Osteocyte (in vitro differentiated cells): ENCODE data around the gene CACNA1H. TPM values are rescaled to one million over a fixed set of nuclear protein-coding genes. Genes with fewer than 3 reads are reported as not detected.

ENCODE experiments used
- DNase-seq: peaks from one replicate; pipeline ENCODE4 v3.0.0; 2021; ENCODE audit warnings: mixed read lengths; ENCODE audit not compliant: unreplicated experiment; ENCODE audit errors: extremely low spot score
- H3K27ac Mint-ChIP-seq: one replicate; pipeline ENCODE4 v1.8.0; 2021; ENCODE audit warnings: mild to moderate bottlenecking, mixed read lengths; ENCODE audit not compliant: unreplicated experiment
- H3K27me3 Mint-ChIP-seq: one replicate; pipeline ENCODE4 v1.8.0; 2021; ENCODE audit warnings: mixed read lengths; ENCODE audit not compliant: unreplicated experiment
- H3K36me3 Mint-ChIP-seq: one replicate; pipeline ENCODE4 v1.8.0; 2021; ENCODE audit warnings: mixed read lengths; ENCODE audit not compliant: unreplicated experiment
- H3K4me1 Mint-ChIP-seq: one replicate; pipeline ENCODE4 v1.8.0; 2021; ENCODE audit warnings: mixed read lengths; ENCODE audit not compliant: unreplicated experiment
- H3K4me3 Mint-ChIP-seq: one replicate; pipeline ENCODE4 v1.8.0; 2021; ENCODE audit warnings: mild to moderate bottlenecking, moderate library complexity, mixed read lengths; ENCODE audit not compliant: unreplicated experiment
- H3K9me3 Mint-ChIP-seq: one replicate; pipeline ENCODE4 v1.8.0; 2021; ENCODE audit warnings: mixed read lengths; ENCODE audit not compliant: unreplicated experiment
- total RNA-seq: library from RNA; stranded (reverse); gene quantifications from 2 replicates; pipeline ENCODE4 v1.2.1, GENCODE V29; 2021
- TF ChIP-seq, protein P1 (sequence below): fragments of 200-600 bp; sonication (generic); IDR thresholded peaks from 2 replicates; pipeline ENCODE4 v1.5.0; 2021; ENCODE audit warnings: antibody characterized with exemption, mild to moderate bottlenecking, moderate library complexity

Gene CACNA1H
- total RNA-seq, 1 donor from 2014 or later: 21.2 TPM

GRCh38 chr16:1260101-1260680 lies 107.3 kb downstream of the CACNA1H start:
- peaks cover 11% of the 10 kb centered on the region for H3K27me3 Mint-ChIP-seq
- H3K4me1 Mint-ChIP-seq: peaks cover 3% of the 10 kb centered on the region
- no peaks in the 10 kb centered on the region for H3K9me3 Mint-ChIP-seq
- TF ChIP-seq, protein P1, sequence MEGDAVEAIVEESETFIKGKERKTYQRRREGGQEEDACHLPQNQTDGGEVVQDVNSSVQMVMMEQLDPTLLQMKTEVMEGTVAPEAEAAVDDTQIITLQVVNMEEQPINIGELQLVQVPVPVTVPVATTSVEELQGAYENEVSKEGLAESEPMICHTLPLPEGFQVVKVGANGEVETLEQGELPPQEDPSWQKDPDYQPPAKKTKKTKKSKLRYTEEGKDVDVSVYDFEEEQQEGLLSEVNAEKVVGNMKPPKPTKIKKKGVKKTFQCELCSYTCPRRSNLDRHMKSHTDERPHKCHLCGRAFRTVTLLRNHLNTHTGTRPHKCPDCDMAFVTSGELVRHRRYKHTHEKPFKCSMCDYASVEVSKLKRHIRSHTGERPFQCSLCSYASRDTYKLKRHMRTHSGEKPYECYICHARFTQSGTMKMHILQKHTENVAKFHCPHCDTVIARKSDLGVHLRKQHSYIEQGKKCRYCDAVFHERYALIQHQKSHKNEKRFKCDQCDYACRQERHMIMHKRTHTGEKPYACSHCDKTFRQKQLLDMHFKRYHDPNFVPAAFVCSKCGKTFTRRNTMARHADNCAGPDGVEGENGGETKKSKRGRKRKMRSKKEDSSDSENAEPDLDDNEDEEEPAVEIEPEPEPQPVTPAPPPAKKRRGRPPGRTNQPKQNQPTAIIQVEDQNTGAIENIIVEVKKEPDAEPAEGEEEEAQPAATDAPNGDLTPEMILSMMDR: no peak
- no peak for DNase-seq
- H3K4me3 Mint-ChIP-seq: no peak overlapping the region
- no peak overlapping the region for H3K27ac Mint-ChIP-seq
- H3K36me3 Mint-ChIP-seq: no peaks in the 10 kb centered on the region

GRCh38 chr16:1261131-1261892 lies 108.4 kb downstream of the CACNA1H start:
- Mint-ChIP-seq H3K27me3 (peaks cover 14% of the 10 kb centered on the region), H3K4me1 (peaks cover 3% of the 10 kb centered on the region), H3K4me3 (no peak overlapping the region), H3K36me3 (no peaks in the 10 kb centered on the region), H3K27ac (no peak overlapping the region), H3K9me3 (no peaks in the 10 kb centered on the region)
- no peak for DNase-seq
- TF ChIP-seq, protein P1: no peak

DNA sequence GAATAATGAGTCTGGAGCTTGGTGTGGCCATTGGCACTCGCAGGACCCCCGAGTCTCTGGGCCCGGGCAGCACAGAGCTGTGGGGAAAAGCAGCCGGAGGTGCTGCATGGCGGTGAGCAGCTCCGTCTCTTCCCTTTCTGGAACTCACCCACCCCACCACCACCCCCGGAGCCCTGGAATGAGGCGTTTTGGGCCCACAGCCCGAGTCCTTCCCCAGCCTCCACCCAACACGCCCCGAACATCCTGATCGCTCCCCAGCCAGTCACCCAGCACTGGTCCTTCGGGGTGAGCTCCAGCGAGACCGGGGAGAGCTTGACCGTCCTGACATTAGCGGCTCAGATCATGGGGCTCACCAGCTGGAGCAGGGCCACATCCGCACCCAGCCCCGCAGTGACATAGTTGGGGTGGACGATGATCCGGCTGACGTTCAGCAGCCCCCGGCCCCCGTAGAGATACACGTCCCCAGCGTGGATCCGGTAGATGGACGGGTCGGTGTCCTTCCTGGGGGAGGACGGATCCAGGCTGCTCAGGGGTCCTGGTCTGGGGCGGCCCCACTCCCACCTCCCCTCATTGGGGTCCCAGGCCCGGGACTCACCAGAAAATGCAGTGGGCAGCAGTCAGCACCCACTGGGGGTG lies 109.4 kb downstream of the CACNA1H start:
- TF ChIP-seq, protein P1: no peak
- Mint-ChIP-seq H3K4me1 (peaks cover 3% of the 10 kb centered on the region), H3K27ac (no peak overlapping the region), H3K9me3 (no peaks in the 10 kb centered on the region), H3K36me3 (no peaks in the 10 kb centered on the region), H3K27me3 (peaks cover 14% of the 10 kb centered on the region), H3K4me3 (no peak overlapping the region)
- no peak for DNase-seq

- no peak for DNase-seq
- Mint-ChIP-seq H3K9me3 (no peaks in the 10 kb centered on the region), H3K4me3 (no peak overlapping the region), H3K36me3 (no peaks in the 10 kb centered on the region), H3K27me3 (peaks cover 14% of the 10 kb centered on the region), H3K4me1 (peaks cover 3% of the 10 kb centered on the region), H3K27ac (no peak overlapping the region)
- TF ChIP-seq, protein P1: no peak
Observed at GRCh38 chr16:1262846-1263221, 109.9 kb downstream of the CACNA1H start.
